HepG2 (cell line): ENCODE results near the gene SEMA3F. TPM values are rescaled to one million over a fixed set of nuclear protein-coding genes. Genes with fewer than 3 reads are reported as not detected.

Experiments used
- ARID3A ChIP-seq: IDR thresholded peaks from 2 replicates; pipeline ENCODE4 v1.6.1; 2012; ENCODE audit warnings: low read depth, low read length, improper control_type of control experiment
- BHLHE40 ChIP-seq: IDR thresholded peaks from 2 replicates; pipeline ENCODE4 v1.6.1; 2011; ENCODE audit warnings: low read length, improper control_type of control experiment
- DNMT1 ChIP-seq: sonication (generic); formaldehyde crosslinking; IDR thresholded peaks from 2 replicates; pipeline ENCODE4 v1.5.1; 2020; ENCODE audit warnings: mild to moderate bottlenecking, missing genetic modification reagents
- GATA4 ChIP-seq: sonication (generic); IDR thresholded peaks from 2 replicates; pipeline ENCODE4 v1.6.1; 2016; ENCODE audit warnings: antibody characterized with exemption, low read depth, borderline replicate concordance
- HNF4G ChIP-seq, 2 experiments: sonication (generic) in 1 of 2; formaldehyde crosslinking in 1 of 2; IDR thresholded peaks; 2 replicates each; pipeline versions ENCODE4 v1.4.0 to v1.6.1; 2011 to 2020; ENCODE audit warnings: borderline replicate concordance in 2 of 2, low read depth in 2 of 2, mild to moderate bottlenecking in 2 of 2, low read length in 1 of 2, missing genetic modification reagents in 1 of 2, moderate library complexity in 1 of 2
- KLF9 ChIP-seq: IDR thresholded peaks from 2 replicates; pipeline ENCODE4 v1.6.1; 2016; ENCODE audit warnings: low read depth
- MTF2 ChIP-seq: sonication (generic); formaldehyde crosslinking; IDR thresholded peaks from 2 replicates; pipeline ENCODE4 v1.5.0; 2020; ENCODE audit warnings: missing genetic modification reagents, borderline replicate concordance
- NFYB ChIP-seq: sonication (generic); formaldehyde crosslinking; IDR thresholded peaks from 2 replicates; pipeline ENCODE4 v1.4.0; 2020; ENCODE audit warnings: missing genetic modification reagents
- NR2F2 ChIP-seq: IDR thresholded peaks from 2 replicates; pipeline ENCODE4 v1.6.1; 2012; ENCODE audit warnings: low read depth, inconsistent platforms, borderline replicate concordance
- PHF21A ChIP-seq: sonication (generic); formaldehyde crosslinking; IDR thresholded peaks from 2 replicates; pipeline ENCODE4 v1.5.0; 2020; ENCODE audit warnings: mild to moderate bottlenecking, missing genetic modification reagents
- PRDM10 ChIP-seq: sonication (generic); formaldehyde crosslinking; IDR thresholded peaks from 2 replicates; pipeline ENCODE4 v1.4.0; 2020; ENCODE audit warnings: low read depth, missing genetic modification reagents
- RARA ChIP-seq: IDR thresholded peaks from 2 replicates; pipeline ENCODE4 v1.6.1; 2016; ENCODE audit warnings: missing genetic modification reagents, missing compliant biosample characterization
- RFX3 ChIP-seq: IDR thresholded peaks from 2 replicates; pipeline ENCODE4 v1.6.1; 2016; ENCODE audit warnings: missing biosample characterization, missing genetic modification reagents
- STAT5B ChIP-seq: sonication (generic); formaldehyde crosslinking; IDR thresholded peaks from 2 replicates; pipeline ENCODE4 v1.4.0; 2020; ENCODE audit warnings: missing genetic modification reagents
- TBX2 ChIP-seq: sonication (generic); formaldehyde crosslinking; IDR thresholded peaks from 2 replicates; pipeline ENCODE4 v1.5.0; 2020; ENCODE audit warnings: missing genetic modification reagents, mild to moderate bottlenecking, borderline replicate concordance
- ZBTB10 ChIP-seq: sonication (generic); formaldehyde crosslinking; IDR thresholded peaks from 2 replicates; pipeline ENCODE4 v1.4.0; 2020; ENCODE audit warnings: missing genetic modification reagents, borderline replicate concordance
- ZNF10 ChIP-seq: sonication (generic); formaldehyde crosslinking; IDR thresholded peaks from 2 replicates; pipeline ENCODE4 v1.4.0; 2020; ENCODE audit warnings: mild to moderate bottlenecking, low read depth, missing genetic modification reagents, borderline replicate concordance
- ZNF780A ChIP-seq: sonication (generic); formaldehyde crosslinking; IDR thresholded peaks from 2 replicates; pipeline ENCODE4 v1.8.0; 2022; ENCODE audit warnings: mild to moderate bottlenecking, missing genetic modification reagents, moderate library complexity
- polyA plus RNA-seq, 8 experiments: library from polyadenylated mRNA; depleted of rRNA in 3 of 8; stranded (reverse) in 7 of 8; unstranded in 1 of 8; fragments of >200 nt; fragmentation: Illumina TruSeq in 4 of 8; extraction: Trizol in 4 of 8; gene quantifications; 2 replicates each; pipeline versions ENCODE4 v1.2.1 to v1.2.3, GENCODE V29; 2011 to 2016; ENCODE audit warnings: low read depth in 4 of 8, missing spikeins in 1 of 8, mixed read lengths in 1 of 8; ENCODE audit not compliant: insufficient read depth in 1 of 8
- total RNA-seq, 5 experiments: library from RNA; depleted of rRNA; stranded (reverse); fragments of >200 nt; fragmentation: Illumina TruSeq; extraction: Trizol; gene quantifications; 2 replicates each; pipeline ENCODE4 v1.2.3, GENCODE V29; 2016; ENCODE audit warnings: low read depth in 1 of 5

Gene SEMA3F
- total and polyA plus RNA-seq, 2 of the 13 experiments (the other 11 are each of a cell fraction or from before 2014, with no cell fraction given), result 7.6 to 17.2 TPM

GRCh38 chr3:50203113-50203808 lies 48.1 kb downstream of the SEMA3F start (continued):
- TF ChIP-seq ARID3A, result no peak
- TF ChIP-seq TBX2, result peak; percentile 94
- no peak for TF ChIP-seq ZNF780A (CRISPR knock-in tag)
- TF ChIP-seq ZBTB10, result no peak
- peak; percentile 83; the same call in 1 of the 2 replicates for TF ChIP-seq PRDM10 (CRISPR knock-in tag)
- TF ChIP-seq MTF2, result no peak
- TF ChIP-seq STAT5B (CRISPR knock-in tag), result no peak
- TF ChIP-seq RFX3 (CRISPR knock-in tag), result no peak; the same call in 1 of the 2 replicates
- no peak for TF ChIP-seq NR2F2
- 0 out of 2 replicates have a peak, but pooled peaks have one; percentile 9 for TF ChIP-seq BHLHE40
- peak; percentile 91 for TF ChIP-seq PHF21A (CRISPR knock-in tag)
- TF ChIP-seq DNMT1 (CRISPR knock-in tag), result no peak
- TF ChIP-seq RARA, result peak; percentile 79
- no peak for TF ChIP-seq KLF9 (CRISPR knock-in tag)
- TF ChIP-seq NFYB (CRISPR knock-in tag), result 0 out of 2 replicates have a peak, but pooled peaks have one; percentile 19
- no peak; the same call in 1 of the 2 replicates for TF ChIP-seq GATA4
- TF ChIP-seq ZNF10 (CRISPR knock-in tag), result no peak
- TF ChIP-seq HNF4G (IDR thresholded peaks at IDR 0.05; ENCODE audit: borderline replicate concordance, low read depth, low read length), result peak; percentile 23; the same call in 1 of the 2 replicates
- TF ChIP-seq HNF4G (CRISPR knock-in tag; IDR thresholded peaks at IDR 0.05; ENCODE audit: borderline replicate concordance, low read depth), result no peak
